ENCODE results near the gene ORMDL2. TPM values are rescaled to one million over a fixed set of nuclear protein-coding genes. Genes with fewer than 3 reads are reported as not detected.

The ORMDL2 gene
- total and polyA plus RNA-seq, 2 experiments from 2014 or later = 18.0 to 55.1 TPM

- TF ChIP-seq ZNF462 (CRISPR knock-in tag; IDR thresholded peaks at IDR 0.05) = no peak
- TF ChIP-seq ZNF331 (CRISPR knock-in tag; IDR thresholded peaks at IDR 0.05; ENCODE audit: low read depth) = no peak
- TF ChIP-seq POLR2AphosphoS5 (IDR thresholded peaks at IDR 0.05; ENCODE audit: low read depth) = no peak
- TF ChIP-seq ZNF114 (CRISPR knock-in tag; IDR thresholded peaks at IDR 0.05) = no peak
- TF ChIP-seq EZH2 (IDR thresholded peaks at IDR 0.05; ENCODE audit: low read depth, unreplicated experiment) = no peak
- TF ChIP-seq CREB1 (CRISPR knock-in tag; IDR thresholded peaks at IDR 0.05; ENCODE audit: low read depth) = no peak
These were observed 20.3 kb upstream of the ORMDL2 start (continued) for GRCh38 chr12:55797550-55797949.

DNA sequence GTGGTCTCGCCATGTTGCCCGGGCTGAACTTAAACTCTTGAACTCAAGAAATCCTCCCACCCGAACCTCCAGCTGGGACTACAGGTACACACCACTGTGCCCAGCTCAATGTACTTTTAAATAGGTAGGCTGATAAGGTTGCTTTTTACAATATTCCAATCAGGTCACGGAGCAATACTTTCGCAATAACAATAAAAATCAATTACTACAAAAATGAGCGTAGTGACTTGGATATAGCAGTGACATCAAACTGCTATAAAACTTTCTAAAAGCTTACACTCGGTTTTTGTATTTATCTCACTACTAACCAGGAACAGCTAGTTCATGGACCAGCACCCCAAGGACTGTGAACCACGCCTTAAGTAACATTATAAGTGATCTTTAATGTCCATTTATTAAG is 10.9 kb upstream of the ORMDL2 start:
- Mint-ChIP-seq H3K36me3 (ENCODE audit: low read depth) (peaks cover 40% of the 10 kb centered on the region), H3K4me3 (no peak overlapping the region), H3K27ac (no peak overlapping the region), H3K9me3 (no peaks in the 10 kb centered on the region), H3K4me1 (peaks cover 6% of the 10 kb centered on the region), H3K27me3 (ENCODE audit: insufficient read depth, low read depth, poor library complexity) (peaks cover 4% of the 10 kb centered on the region)
- DNase-seq (ENCODE audit: low spot score) = no peak
- H3K27me3 ChIP-seq (ENCODE audit: insufficient read depth) = no peaks in the 10 kb centered on the region
- peaks cover 64% of the 10 kb centered on the region for H4K20me1 ChIP-seq (replicated peaks; ENCODE audit: insufficient read depth)
- ATAC-seq = no peak
- no peaks in the 10 kb centered on the region for H3K9me2 ChIP-seq (ENCODE audit: insufficient read depth)
- peaks cover 3% of the 10 kb centered on the region; the same call in 1 of the 2 replicates for H3F3A ChIP-seq (replicated peaks; ENCODE audit: low read depth)
- H3K79me2 ChIP-seq (replicated peaks; ENCODE audit: insufficient read depth) = peaks cover 98% of the 10 kb centered on the region
- no peaks in the 10 kb centered on the region; the same call in 1 of the 2 replicates for H3K4me1 ChIP-seq (ENCODE audit: insufficient read depth)
- no peak overlapping the region for H3K4me2 ChIP-seq
- H3K36me3 ChIP-seq (ENCODE audit: insufficient read depth) = peaks cover 12% of the 10 kb centered on the region; the same call in 1 of the 2 replicates
- H2AFZ ChIP-seq = no peak overlapping the region
- no peak overlapping the region for H3K4me3 ChIP-seq
- H3K27ac ChIP-seq (ENCODE audit: low read depth) = no peak overlapping the region
- TF ChIP-seq CREB1 (CRISPR knock-in tag; IDR thresholded peaks at IDR 0.05; ENCODE audit: low read depth) (no peak), REST (IDR thresholded peaks at IDR 0.05; ENCODE audit: unreplicated experiment) (no peak), ZNF331 (CRISPR knock-in tag; IDR thresholded peaks at IDR 0.05; ENCODE audit: low read depth) (no peak), POLR2AphosphoS5 (IDR thresholded peaks at IDR 0.05; ENCODE audit: low read depth) (no peak), STAT1 (IDR thresholded peaks at IDR 0.05; ENCODE audit: unreplicated experiment) (no peak), JUNB (IDR thresholded peaks at IDR 0.05; ENCODE audit: unreplicated experiment) (no peak), ETS1 (IDR thresholded peaks at IDR 0.05) (no peak), ZNF114 (CRISPR knock-in tag; IDR thresholded peaks at IDR 0.05) (no peak), NANOG (IDR thresholded peaks at IDR 0.05; ENCODE audit: borderline replicate concordance) (no peak), EZH2phosphoT487 (IDR thresholded peaks at IDR 0.05; ENCODE audit: unreplicated experiment) (no peak), EZH2 (IDR thresholded peaks at IDR 0.05; ENCODE audit: low read depth, unreplicated experiment) (no peak), CTCF (conservative IDR thresholded peaks at IDR 0.05; ENCODE audit: low read depth in 2 of 2) (no peak)
